ENCODE measurements around the gene LBH. TPM values are rescaled to one million over a fixed set of nuclear protein-coding genes. Genes with fewer than 3 reads are reported as not detected.

Gene LBH
- polyA plus RNA-seq, 1 of the 3 experiments (the other 2 are of a cell fraction), result 22.8 TPM

DNA sequence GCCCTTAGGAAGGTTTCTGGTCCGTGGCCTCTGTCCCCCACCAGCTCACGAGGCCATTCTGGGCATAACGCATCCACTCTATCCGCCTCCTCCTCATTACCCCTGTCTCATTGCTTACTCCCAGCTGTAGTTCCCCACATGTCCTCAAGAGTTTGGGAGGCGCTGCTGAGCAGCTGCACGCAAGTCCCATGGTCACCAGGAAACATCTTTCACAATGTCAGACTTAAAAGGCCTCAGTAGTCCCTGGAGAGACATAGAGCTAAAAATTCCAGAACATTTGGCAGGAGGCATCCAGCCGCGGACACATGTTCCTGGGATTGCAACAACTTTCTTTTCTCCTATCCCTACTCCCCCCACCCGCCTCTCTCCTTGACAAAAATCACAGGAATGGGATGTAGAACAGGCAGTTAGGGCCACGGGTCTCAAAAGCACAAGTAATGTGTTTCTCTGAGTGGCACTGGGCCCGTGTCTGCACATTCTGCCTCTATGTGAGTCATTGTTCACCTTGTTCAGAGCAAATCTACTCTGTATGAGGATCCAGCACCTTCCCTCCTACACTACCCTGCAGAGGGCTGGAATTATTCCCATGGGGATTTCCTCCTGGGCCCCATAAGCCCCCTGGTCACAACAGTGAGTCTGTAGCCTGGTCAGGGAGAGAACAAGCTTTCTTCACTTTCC, 8.1 kb downstream of the LBH start:
- Histone ChIP-seq H4K20me1 (ENCODE audit: insufficient read depth) (peaks cover 24% of the 10 kb centered on the region; the same call in 1 of the 2 replicates), H3F3A (replicated peaks; ENCODE audit: insufficient read depth) (no peaks in the 10 kb centered on the region), H3K4me1 (ENCODE audit: control insufficient read depth in 1 of 2, insufficient read depth in 2 of 2, low read depth in 1 of 2, low read length in 1 of 2) (peaks cover 0 to 9% of the 10 kb centered on the region in 2 experiments; a peak in 2 of 4 replicates), H3K4me3 (ENCODE audit: low read depth in 2 of 2, low read length in 1 of 2) (no peak overlapping the region; a peak in 2 of 4 replicates), H3K4me2 (no peak overlapping the region), H3K27ac (ENCODE audit: low read depth in 2 of 2, low read length in 1 of 2) (no peak overlapping the region), H3K27me3 (ENCODE audit: insufficient read depth) (no peaks in the 10 kb centered on the region), H3K9ac (no peak overlapping the region), H3K9me3 (no peaks in the 10 kb centered on the region), H3K9me2 (no peaks in the 10 kb centered on the region), H3K36me3 (replicated peaks in 1 of 2; ENCODE audit: control insufficient read depth in 1 of 2, insufficient read depth in 2 of 2, low read length in 1 of 2) (peaks cover 7 to 33% of the 10 kb centered on the region in 2 experiments), H3K79me2 (ENCODE audit: insufficient read depth) (peaks cover 79% of the 10 kb centered on the region), H2AFZ (ENCODE audit: low read depth) (no peak overlapping the region)
- CTCF ChIA-PET, result interaction anchor here (0.6 to 18.6 kb wide), 56 partner anchors 11 to 1146 kb away, joined by 3 to 262 read pairs (median 3); partner anchors contain the start of genes LCLAT1 and YPEL5
- POLR2A ChIA-PET, result no interaction called here
- 63% methylated on average over 11 of the region's 11 CpGs for WGBS (ENCODE audit: low lambda C conversion rate)
- peak; percentile 86 for DNase-seq
- TF ChIP-seq, protein P1, sequence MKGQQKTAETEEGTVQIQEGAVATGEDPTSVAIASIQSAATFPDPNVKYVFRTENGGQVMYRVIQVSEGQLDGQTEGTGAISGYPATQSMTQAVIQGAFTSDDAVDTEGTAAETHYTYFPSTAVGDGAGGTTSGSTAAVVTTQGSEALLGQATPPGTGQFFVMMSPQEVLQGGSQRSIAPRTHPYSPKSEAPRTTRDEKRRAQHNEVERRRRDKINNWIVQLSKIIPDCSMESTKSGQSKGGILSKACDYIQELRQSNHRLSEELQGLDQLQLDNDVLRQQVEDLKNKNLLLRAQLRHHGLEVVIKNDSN (IDR thresholded peaks at IDR 0.05; ENCODE audit: borderline replicate concordance, low read depth), result no peak
- TF ChIP-seq, protein P2, sequence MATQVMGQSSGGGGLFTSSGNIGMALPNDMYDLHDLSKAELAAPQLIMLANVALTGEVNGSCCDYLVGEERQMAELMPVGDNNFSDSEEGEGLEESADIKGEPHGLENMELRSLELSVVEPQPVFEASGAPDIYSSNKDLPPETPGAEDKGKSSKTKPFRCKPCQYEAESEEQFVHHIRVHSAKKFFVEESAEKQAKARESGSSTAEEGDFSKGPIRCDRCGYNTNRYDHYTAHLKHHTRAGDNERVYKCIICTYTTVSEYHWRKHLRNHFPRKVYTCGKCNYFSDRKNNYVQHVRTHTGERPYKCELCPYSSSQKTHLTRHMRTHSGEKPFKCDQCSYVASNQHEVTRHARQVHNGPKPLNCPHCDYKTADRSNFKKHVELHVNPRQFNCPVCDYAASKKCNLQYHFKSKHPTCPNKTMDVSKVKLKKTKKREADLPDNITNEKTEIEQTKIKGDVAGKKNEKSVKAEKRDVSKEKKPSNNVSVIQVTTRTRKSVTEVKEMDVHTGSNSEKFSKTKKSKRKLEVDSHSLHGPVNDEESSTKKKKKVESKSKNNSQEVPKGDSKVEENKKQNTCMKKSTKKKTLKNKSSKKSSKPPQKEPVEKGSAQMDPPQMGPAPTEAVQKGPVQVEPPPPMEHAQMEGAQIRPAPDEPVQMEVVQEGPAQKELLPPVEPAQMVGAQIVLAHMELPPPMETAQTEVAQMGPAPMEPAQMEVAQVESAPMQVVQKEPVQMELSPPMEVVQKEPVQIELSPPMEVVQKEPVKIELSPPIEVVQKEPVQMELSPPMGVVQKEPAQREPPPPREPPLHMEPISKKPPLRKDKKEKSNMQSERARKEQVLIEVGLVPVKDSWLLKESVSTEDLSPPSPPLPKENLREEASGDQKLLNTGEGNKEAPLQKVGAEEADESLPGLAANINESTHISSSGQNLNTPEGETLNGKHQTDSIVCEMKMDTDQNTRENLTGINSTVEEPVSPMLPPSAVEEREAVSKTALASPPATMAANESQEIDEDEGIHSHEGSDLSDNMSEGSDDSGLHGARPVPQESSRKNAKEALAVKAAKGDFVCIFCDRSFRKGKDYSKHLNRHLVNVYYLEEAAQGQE (IDR thresholded peaks at IDR 0.05; ENCODE audit: low read depth, low read length), result no peak
- TF ChIP-seq SMC3 (IDR thresholded peaks at IDR 0.05; ENCODE audit: low read depth, low read length) (peak; percentile 54), TCF12 (IDR thresholded peaks at IDR 0.05) (no peak), FOSL2 (IDR thresholded peaks at IDR 0.05; ENCODE audit: borderline replicate concordance, low read depth) (no peak), ELF1 (IDR thresholded peaks at IDR 0.05) (no peak), NRF1 (IDR thresholded peaks at IDR 0.05; ENCODE audit: low read depth, low read length) (no peak), MEF2A (IDR thresholded peaks at IDR 0.05; ENCODE audit: borderline replicate concordance, low read depth) (no peak), RCOR1 (IDR thresholded peaks at IDR 0.05; ENCODE audit: low read length) (peak; percentile 23; the same call in 1 of the 2 replicates), YY1 (IDR thresholded peaks at IDR 0.05; ENCODE audit: low read depth) (no peak), POLR2AphosphoS5 (IDR thresholded peaks at IDR 0.05; ENCODE audit: low read depth, low read length) (no peak), RAD21 (IDR thresholded peaks at IDR 0.05; ENCODE audit: low read length) (peak; percentile 68), TEAD4 (IDR thresholded peaks at IDR 0.05; ENCODE audit: borderline replicate concordance, insufficient read depth) (no peak), RFX5 (IDR thresholded peaks at IDR 0.05; ENCODE audit: low read length) (no peak)
- TF ChIP-seq, protein P3, sequence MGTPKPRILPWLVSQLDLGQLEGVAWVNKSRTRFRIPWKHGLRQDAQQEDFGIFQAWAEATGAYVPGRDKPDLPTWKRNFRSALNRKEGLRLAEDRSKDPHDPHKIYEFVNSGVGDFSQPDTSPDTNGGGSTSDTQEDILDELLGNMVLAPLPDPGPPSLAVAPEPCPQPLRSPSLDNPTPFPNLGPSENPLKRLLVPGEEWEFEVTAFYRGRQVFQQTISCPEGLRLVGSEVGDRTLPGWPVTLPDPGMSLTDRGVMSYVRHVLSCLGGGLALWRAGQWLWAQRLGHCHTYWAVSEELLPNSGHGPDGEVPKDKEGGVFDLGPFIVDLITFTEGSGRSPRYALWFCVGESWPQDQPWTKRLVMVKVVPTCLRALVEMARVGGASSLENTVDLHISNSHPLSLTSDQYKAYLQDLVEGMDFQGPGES (IDR thresholded peaks at IDR 0.05; ENCODE audit: low read depth, low read length), result no peak
- TF ChIP-seq, protein P4, sequence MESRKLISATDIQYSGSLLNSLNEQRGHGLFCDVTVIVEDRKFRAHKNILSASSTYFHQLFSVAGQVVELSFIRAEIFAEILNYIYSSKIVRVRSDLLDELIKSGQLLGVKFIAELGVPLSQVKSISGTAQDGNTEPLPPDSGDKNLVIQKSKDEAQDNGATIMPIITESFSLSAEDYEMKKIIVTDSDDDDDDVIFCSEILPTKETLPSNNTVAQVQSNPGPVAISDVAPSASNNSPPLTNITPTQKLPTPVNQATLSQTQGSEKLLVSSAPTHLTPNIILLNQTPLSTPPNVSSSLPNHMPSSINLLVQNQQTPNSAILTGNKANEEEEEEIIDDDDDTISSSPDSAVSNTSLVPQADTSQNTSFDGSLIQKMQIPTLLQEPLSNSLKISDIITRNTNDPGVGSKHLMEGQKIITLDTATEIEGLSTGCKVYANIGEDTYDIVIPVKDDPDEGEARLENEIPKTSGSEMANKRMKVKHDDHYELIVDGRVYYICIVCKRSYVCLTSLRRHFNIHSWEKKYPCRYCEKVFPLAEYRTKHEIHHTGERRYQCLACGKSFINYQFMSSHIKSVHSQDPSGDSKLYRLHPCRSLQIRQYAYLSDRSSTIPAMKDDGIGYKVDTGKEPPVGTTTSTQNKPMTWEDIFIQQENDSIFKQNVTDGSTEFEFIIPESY (IDR thresholded peaks at IDR 0.05; ENCODE audit: borderline replicate concordance, low read depth), result no peak
- TF ChIP-seq, protein P5, sequence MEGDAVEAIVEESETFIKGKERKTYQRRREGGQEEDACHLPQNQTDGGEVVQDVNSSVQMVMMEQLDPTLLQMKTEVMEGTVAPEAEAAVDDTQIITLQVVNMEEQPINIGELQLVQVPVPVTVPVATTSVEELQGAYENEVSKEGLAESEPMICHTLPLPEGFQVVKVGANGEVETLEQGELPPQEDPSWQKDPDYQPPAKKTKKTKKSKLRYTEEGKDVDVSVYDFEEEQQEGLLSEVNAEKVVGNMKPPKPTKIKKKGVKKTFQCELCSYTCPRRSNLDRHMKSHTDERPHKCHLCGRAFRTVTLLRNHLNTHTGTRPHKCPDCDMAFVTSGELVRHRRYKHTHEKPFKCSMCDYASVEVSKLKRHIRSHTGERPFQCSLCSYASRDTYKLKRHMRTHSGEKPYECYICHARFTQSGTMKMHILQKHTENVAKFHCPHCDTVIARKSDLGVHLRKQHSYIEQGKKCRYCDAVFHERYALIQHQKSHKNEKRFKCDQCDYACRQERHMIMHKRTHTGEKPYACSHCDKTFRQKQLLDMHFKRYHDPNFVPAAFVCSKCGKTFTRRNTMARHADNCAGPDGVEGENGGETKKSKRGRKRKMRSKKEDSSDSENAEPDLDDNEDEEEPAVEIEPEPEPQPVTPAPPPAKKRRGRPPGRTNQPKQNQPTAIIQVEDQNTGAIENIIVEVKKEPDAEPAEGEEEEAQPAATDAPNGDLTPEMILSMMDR (IDR thresholded peaks at IDR 0.05), result peak; percentile 94

All from SK-N-SH (cell line).